TTC549 (cell line): ENCODE data around the gene NAT8.
"Not testable (repeated sequence)": the region's sequence is repeated elsewhere in the genome, so short reads cannot be mapped to it uniquely, and the experiment has no call there.

Experiments
- FAIRE-seq: peaks from 2 replicates; lab custom pipeline; 2012; peaks lifted over from hg19 to GRCh38; lab: Jason Lieb, UNC

NAT8 gene

GRCh38 chr2:73636977-73637376, 5.2 kb downstream of the NAT8 start:
- not testable (repeated sequence) for FAIRE-seq

- FAIRE-seq: peak; percentile 87
Measured at GRCh38 chr2:73630662-73631266, 11.5 kb downstream of the NAT8 start.

- FAIRE-seq: not testable (repeated sequence)
Measured at GRCh38 chr2:73628493-73628892, 13.7 kb downstream of the NAT8 start.

- not testable (repeated sequence) for FAIRE-seq
Measured at GRCh38 chr2:73626237-73626636, 16.0 kb downstream of the NAT8 start.

GRCh38 chr2:73624625-73625024, 17.6 kb downstream of the NAT8 start:
- not testable (repeated sequence) for FAIRE-seq

GRCh38 chr2:73624036-73624435, 18.2 kb downstream of the NAT8 start:
- not testable (repeated sequence) for FAIRE-seq

- not testable (repeated sequence) for FAIRE-seq
Measured at GRCh38 chr2:73619925-73620324, 22.3 kb downstream of the NAT8 start.

- FAIRE-seq: no peak
Measured at GRCh38 chr2:73614997-73615396, 27.2 kb downstream of the NAT8 start.

- no peak for FAIRE-seq
Measured at GRCh38 chr2:73614105-73614504, 28.1 kb downstream of the NAT8 start.

- no peak for FAIRE-seq
Measured at GRCh38 chr2:73611867-73612266, 30.4 kb downstream of the NAT8 start.

GRCh38 chr2:73611193-73611592, 31.0 kb downstream of the NAT8 start:
- no peak for FAIRE-seq

- no peak for FAIRE-seq
Measured at GRCh38 chr2:73610111-73610510, 32.1 kb downstream of the NAT8 start.

- not testable (repeated sequence) for FAIRE-seq
Measured at GRCh38 chr2:73604589-73604988, 37.6 kb downstream of the NAT8 start.

- not testable (repeated sequence) for FAIRE-seq
Measured at GRCh38 chr2:73603099-73603588, 39.1 kb downstream of the NAT8 start.

- FAIRE-seq: no peak
Measured at GRCh38 chr2:73601780-73602179, 40.4 kb downstream of the NAT8 start.

GRCh38 chr2:73594251-73594650, 48.0 kb downstream of the NAT8 start:
- FAIRE-seq: no peak

GRCh38 chr2:73593680-73594079, 48.5 kb downstream of the NAT8 start:
- no peak for FAIRE-seq
